Myocyte (in vitro differentiated cells): ENCODE results near the gene FHL1. TPM values are rescaled to one million over a fixed set of nuclear protein-coding genes. Genes with fewer than 3 reads are reported as not detected.
"Not testable (repeated sequence)": the region's sequence is repeated elsewhere in the genome, so short reads cannot be mapped to it uniquely, and the experiment has no call there.

Experiments
- DNase-seq: peaks from one replicate; pipeline ENCODE4 v3.0.0-alpha.2; 2012; ENCODE audit warnings: low read depth
- total RNA-seq: library from RNA; depleted of rRNA; stranded (reverse); fragments of >200 nt; gene quantifications from 2 replicates; pipeline ENCODE4 v1.2.3, GENCODE V29; 2014

Gene FHL1
- total RNA-seq, 1 donor from 2014 or later: 805 TPM

GRCh38 chrX:136206916-136207315 is 59.6 kb downstream of the FHL1 start:
- no peak for DNase-seq

- DNase-seq: no peak
These were observed 60.2 kb downstream of the FHL1 start for GRCh38 chrX:136207546-136207945.

- DNase-seq: peak; percentile 36
These were observed 61.8 kb downstream of the FHL1 start for GRCh38 chrX:136209016-136209738.

- no peak for DNase-seq
These were observed 62.4 kb downstream of the FHL1 start for GRCh38 chrX:136209751-136210150.

GRCh38 chrX:136210243-136210642 is 62.9 kb downstream of the FHL1 start:
- DNase-seq: no peak

GRCh38 chrX:136210806-136211205 is 63.5 kb downstream of the FHL1 start:
- DNase-seq: no peak

GRCh38 chrX:136211766-136212556 is 64.6 kb downstream of the FHL1 start:
- DNase-seq: no peak

- no peak for DNase-seq
These were observed 65.3 kb downstream of the FHL1 start for GRCh38 chrX:136212557-136213111.

- DNase-seq: peak; percentile 72
These were observed 67.2 kb downstream of the FHL1 start for GRCh38 chrX:136214551-136214950.

GRCh38 chrX:136215559-136215958 is 68.2 kb downstream of the FHL1 start:
- DNase-seq: peak; percentile 35

- no peak for DNase-seq
These were observed 72.6 kb downstream of the FHL1 start for GRCh38 chrX:136219893-136220292.

- no peak for DNase-seq
These were observed 73.2 kb downstream of the FHL1 start for GRCh38 chrX:136220540-136220939.

- DNase-seq: no peak
These were observed 73.6 kb downstream of the FHL1 start for GRCh38 chrX:136220951-136221350.

- no peak for DNase-seq
These were observed 74.6 kb downstream of the FHL1 start for GRCh38 chrX:136221851-136222513.

GRCh38 chrX:136227074-136227473 is 79.7 kb downstream of the FHL1 start:
- DNase-seq: no peak

- no peak for DNase-seq
These were observed 80.9 kb downstream of the FHL1 start for GRCh38 chrX:136227948-136228838.

- no peak for DNase-seq
These were observed 81.5 kb downstream of the FHL1 start for GRCh38 chrX:136228839-136229207.

GRCh38 chrX:136237074-136237473 is 89.7 kb downstream of the FHL1 start:
- no peak for DNase-seq

GRCh38 chrX:136237849-136238248 is 90.5 kb downstream of the FHL1 start:
- DNase-seq: not testable (repeated sequence)

GRCh38 chrX:136246201-136246600 is 98.9 kb downstream of the FHL1 start:
- no peak for DNase-seq
